Tibial artery (tissue), 4 donors: ENCODE measurements around the gene PPIA.

Experiments used
- DNase-seq, 2 donors: peaks; one replicate each; pipeline ENCODE4 v3.0.0-alpha.2; 2019
- H3K27ac ChIP-seq, 2 donors: fragments of 200-600 bp; sonication (generic) in 1 of 2; 1 replicate in 1 of 2; 2 replicates in 1 of 2; pipeline ENCODE4 v1.5.1; 2018 to 2019; ENCODE audit warnings: mild to moderate bottlenecking in 1 of 2
- H3K27me3 ChIP-seq, 2 donors: fragments of 200-600 bp; sonication (generic) in 1 of 2; one replicate each; pipeline versions ENCODE4 v1.5.1 to v1.6.0; 2016 to 2019
- H3K36me3 ChIP-seq, 3 donors: fragments of 200-600 bp; sonication (generic) in 2 of 3; one replicate each; pipeline ENCODE4 v1.5.1; 2016 to 2019; ENCODE audit warnings: mild to moderate bottlenecking in 2 of 3
- H3K4me1 ChIP-seq, 4 donors: fragments of 200-600 bp; sonication (generic) in 2 of 4; 1 replicate in 3 of 4; 2 replicates in 1 of 4; pipeline ENCODE4 v1.5.1; 2016 to 2019
- H3K4me3 ChIP-seq, 2 donors: fragments of 200-600 bp; sonication (generic) in 1 of 2; 1 replicate in 1 of 2; 2 replicates in 1 of 2; pipeline ENCODE4 v1.5.1; 2018 to 2019; ENCODE audit warnings: mild to moderate bottlenecking in 2 of 2
- H3K9me3 ChIP-seq, 3 donors: fragments of 200-600 bp; sonication (generic) in 1 of 3; one replicate each; pipeline ENCODE4 v1.5.1; 2016 to 2019
- CTCF ChIP-seq, 2 experiments: fragments of 200-600 bp in 1 of 2; fragments of 450-650 bp in 1 of 2; IDR thresholded peaks; one replicate each; pipeline ENCODE4 v1.5.1; 2017 to 2019; ENCODE audit warnings: antibody characterized with exemption in 2 of 2, mild to moderate bottlenecking in 1 of 2, moderate library complexity in 1 of 2
- intact Hi-C: fragments of 100-400 bp; cut with DNase I; formaldehyde crosslinking; loops from one replicate; pipeline ENCODE4 v1.15.0; 2023; ENCODE audit warnings: low total_unique reads

The PPIA gene

GRCh38 chr7:44761207-44762161 lies 35.0 kb upstream of the PPIA start:
- Histone ChIP-seq H3K27ac (no peak overlapping the region), H3K36me3 (peaks cover 64 to 95% (median 92%) of the 10 kb centered on the region in 3 donors), H3K4me3 (no peak overlapping the region), H3K4me1 (peaks cover 0 to 13% (median 10%) of the 10 kb centered on the region in 4 donors), H3K9me3 (no peaks in the 10 kb centered on the region), H3K27me3 (no peaks in the 10 kb centered on the region)
- intact Hi-C loops, result no loop called here
- peak in 1 of 2 donors; percentile 32 for DNase-seq
- no peak for TF ChIP-seq CTCF (IDR thresholded peaks at IDR 0.05)

GRCh38 chr7:44762300-44762699 lies 34.2 kb upstream of the PPIA start:
- no peak for TF ChIP-seq CTCF (IDR thresholded peaks at IDR 0.05)
- DNase-seq, result no peak
- Histone ChIP-seq H3K4me1 (peaks cover 0 to 5% (median 3%) of the 10 kb centered on the region in 4 donors), H3K4me3 (no peak overlapping the region), H3K27ac (no peak overlapping the region), H3K9me3 (no peaks in the 10 kb centered on the region), H3K36me3 (peaks cover 64 to 95% (median 88%) of the 10 kb centered on the region in 3 donors), H3K27me3 (no peaks in the 10 kb centered on the region)
- intact Hi-C loops, result no loop called here

GRCh38 chr7:44762726-44763522 lies 33.6 kb upstream of the PPIA start:
- intact Hi-C loops, result no loop called here

GRCh38 chr7:44764081-44764480 lies 32.4 kb upstream of the PPIA start:
- intact Hi-C loops, result no loop called here
- Histone ChIP-seq H3K9me3 (no peaks in the 10 kb centered on the region), H3K27ac (no peak overlapping the region), H3K4me1 (peaks cover 0 to 19% (median 16%) of the 10 kb centered on the region in 4 donors), H3K36me3 (peaks cover 55 to 89% (median 80%) of the 10 kb centered on the region in 3 donors), H3K27me3 (no peaks in the 10 kb centered on the region), H3K4me3 (no peak overlapping the region)
- TF ChIP-seq CTCF (IDR thresholded peaks at IDR 0.05), result no peak
- DNase-seq, result no peak

More at GRCh38 chr7:44762726-44763522, 33.6 kb upstream of the PPIA start:
- H3K27ac ChIP-seq, result no peak overlapping the region
- peaks cover 0 to 7% (median 4%) of the 10 kb centered on the region in 4 donors for H3K4me1 ChIP-seq
- DNase-seq, result no peak
- no peaks in the 10 kb centered on the region for H3K9me3 ChIP-seq
- peaks cover 60 to 95% (median 88%) of the 10 kb centered on the region in 3 donors for H3K36me3 ChIP-seq
- no peaks in the 10 kb centered on the region for H3K27me3 ChIP-seq
- no peak overlapping the region for H3K4me3 ChIP-seq
- no peak for TF ChIP-seq CTCF (IDR thresholded peaks at IDR 0.05)

GRCh38 chr7:44764665-44765578 lies 31.6 kb upstream of the PPIA start:
- Histone ChIP-seq H3K27me3 (no peaks in the 10 kb centered on the region), H3K4me1 (peaks cover 0 to 27% (median 24%) of the 10 kb centered on the region in 4 donors), H3K9me3 (no peaks in the 10 kb centered on the region), H3K27ac (no peak overlapping the region), H3K4me3 (no peak overlapping the region), H3K36me3 (peaks cover 47 to 81% (median 72%) of the 10 kb centered on the region in 3 donors)
- no peak for DNase-seq
- TF ChIP-seq CTCF (IDR thresholded peaks at IDR 0.05), result no peak
- intact Hi-C loops, result no loop called here
